ENCODE measurements around the gene ERBB4.

Gene ERBB4

GRCh38 chr2:211868996-211869533 is 669.5 kb downstream of the ERBB4 start:
- H3K4me3 ChIP-seq (replicated peaks in 1 of 2; ENCODE audit: low read depth in 2 of 2, low read length in 2 of 2): no peak overlapping the region

DNA sequence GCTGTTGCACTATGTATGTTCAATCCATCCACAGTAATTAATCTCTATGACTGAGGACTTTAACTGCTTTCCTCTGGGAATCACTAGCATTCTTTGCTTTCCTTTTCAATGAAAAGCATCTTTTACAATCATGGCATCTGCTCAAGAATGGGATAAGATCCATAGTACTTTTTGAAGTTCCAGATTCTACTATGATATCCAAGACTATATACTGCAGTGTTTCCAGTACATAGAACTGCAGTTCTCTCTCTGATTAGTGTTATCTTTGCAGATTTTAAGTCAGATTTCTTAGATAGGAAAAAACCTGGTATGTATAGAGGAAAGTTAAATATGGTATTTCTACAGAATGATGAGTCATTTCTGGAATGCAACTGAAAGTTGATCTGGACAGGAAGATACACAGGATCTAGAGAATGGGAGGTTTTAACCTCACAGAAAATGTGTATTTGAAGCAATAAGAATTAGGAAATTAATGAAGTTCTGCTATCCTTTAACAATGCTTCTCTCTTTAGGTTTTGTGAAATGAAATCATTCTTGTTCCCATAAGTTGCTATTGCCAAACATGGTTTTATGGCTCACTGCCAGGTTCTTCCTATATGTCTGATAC is 670.7 kb downstream of the ERBB4 start:
- peak; percentile 30 to 51 for DNase-seq (ENCODE audit: low read depth in 2 of 2)
- TF ChIP-seq CTCF (IDR thresholded peaks at IDR 0.05; ENCODE audit: low read depth, low read length): no peak

More at GRCh38 chr2:211868996-211869533, 669.5 kb downstream of the ERBB4 start:
- no peak for DNase-seq (ENCODE audit: low read depth in 2 of 2)
- TF ChIP-seq CTCF (IDR thresholded peaks at IDR 0.05; ENCODE audit: low read depth, low read length): no peak

GRCh38 chr2:211864328-211864727 is 674.3 kb downstream of the ERBB4 start:
- DNase-seq (ENCODE audit: low read depth in 2 of 2): no peak
- no peak overlapping the region for H3K4me3 ChIP-seq (replicated peaks in 1 of 2; ENCODE audit: low read depth in 2 of 2, low read length in 2 of 2)
- TF ChIP-seq CTCF (IDR thresholded peaks at IDR 0.05; ENCODE audit: low read depth, low read length): no peak

More for the DNA sequence above, 670.7 kb downstream of the ERBB4 start:
- no peak overlapping the region for H3K4me3 ChIP-seq (replicated peaks in 1 of 2; ENCODE audit: low read depth in 2 of 2, low read length in 2 of 2)

DNA sequence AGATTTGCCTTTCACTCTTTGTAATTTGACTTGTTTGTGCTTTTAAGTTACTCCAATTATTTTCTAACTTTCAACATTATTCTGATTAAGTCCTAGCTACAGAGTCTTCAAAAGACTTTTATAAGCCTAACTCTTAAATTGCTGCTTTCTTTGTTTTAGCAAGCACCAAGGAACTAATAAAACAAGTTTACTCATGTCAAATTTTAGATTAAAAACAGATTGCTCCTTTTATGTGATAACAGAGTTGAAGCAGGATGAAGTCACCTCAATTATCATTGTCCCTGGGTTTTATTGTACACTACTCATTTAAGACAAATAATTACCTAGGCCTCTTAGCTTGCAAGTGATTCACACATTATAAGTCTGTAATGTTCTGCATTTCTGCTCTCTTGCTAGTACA is 678.4 kb downstream of the ERBB4 start:
- H3K4me3 ChIP-seq (replicated peaks in 1 of 2; ENCODE audit: low read depth in 2 of 2, low read length in 2 of 2): no peak overlapping the region
- TF ChIP-seq CTCF (IDR thresholded peaks at IDR 0.05; ENCODE audit: low read depth, low read length): no peak
- no peak for DNase-seq (ENCODE audit: low read depth in 2 of 2)

DNA sequence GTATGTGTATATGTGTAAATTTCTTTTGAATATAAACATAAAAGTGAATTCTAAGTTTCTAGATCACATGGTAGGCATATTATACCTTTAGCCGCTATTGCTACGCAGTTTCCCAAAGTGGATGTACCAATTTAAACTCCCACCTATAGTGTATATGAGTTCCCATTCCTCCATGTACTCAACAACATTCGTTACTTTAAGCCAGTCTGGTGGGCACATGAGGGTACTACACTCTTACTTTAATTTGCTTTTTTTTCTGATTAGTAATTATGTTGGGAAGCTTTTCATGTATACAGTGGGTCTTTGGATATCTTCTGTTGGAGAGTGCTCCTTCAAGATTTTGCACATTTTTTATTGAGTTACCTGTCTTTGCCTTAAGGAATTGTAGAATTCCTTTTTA is 683.8 kb downstream of the ERBB4 start:
- DNase-seq (ENCODE audit: low read depth in 2 of 2): no peak

DNA sequence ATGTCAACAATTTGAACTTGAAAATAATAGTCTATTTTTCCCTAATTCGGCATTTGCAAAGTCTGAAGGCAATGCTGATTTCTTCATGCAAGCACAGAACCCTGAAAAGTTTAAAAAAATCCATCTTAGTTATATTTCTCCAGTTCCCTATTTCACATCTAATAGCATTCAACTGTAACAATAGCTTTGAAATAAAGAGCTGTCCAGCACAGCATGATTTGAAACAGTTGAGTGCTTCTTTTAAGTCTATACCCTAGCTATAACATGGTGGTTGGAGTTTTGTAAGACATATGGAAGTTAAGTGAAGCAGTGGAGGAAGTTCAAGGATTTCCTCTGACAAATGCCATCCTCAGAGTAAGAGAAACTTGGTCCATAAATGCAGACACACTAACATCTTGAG is 691.9 kb downstream of the ERBB4 start:
- no peak for TF ChIP-seq CTCF (IDR thresholded peaks at IDR 0.05; ENCODE audit: low read depth, low read length)
- no peak for DNase-seq (ENCODE audit: low read depth in 2 of 2)
- no peak overlapping the region for H3K4me3 ChIP-seq (replicated peaks in 1 of 2; ENCODE audit: low read depth in 2 of 2, low read length in 2 of 2)

More for the DNA sequence above, 683.8 kb downstream of the ERBB4 start:
- no peak overlapping the region for H3K4me3 ChIP-seq (replicated peaks in 1 of 2; ENCODE audit: low read depth in 2 of 2, low read length in 2 of 2)
- TF ChIP-seq CTCF (IDR thresholded peaks at IDR 0.05; ENCODE audit: low read depth, low read length): peak; percentile 10

DNA sequence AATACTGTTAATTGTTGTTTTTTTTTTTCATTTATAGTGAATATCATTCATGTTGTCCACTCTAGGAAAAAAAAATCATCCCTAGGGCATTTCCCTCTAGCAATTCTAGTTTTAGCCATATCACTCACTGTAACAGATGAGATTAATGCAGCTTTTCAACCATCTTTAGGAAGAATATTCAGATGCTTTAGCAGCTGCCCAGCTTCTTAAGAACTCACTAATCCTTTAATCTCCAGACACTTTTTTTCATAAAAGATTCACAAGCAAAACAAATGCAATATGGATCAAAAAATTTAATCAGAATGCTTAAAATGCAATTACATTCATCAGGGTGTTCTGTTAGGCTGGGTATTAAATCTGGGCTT is 692.6 kb downstream of the ERBB4 start:
- no peak for DNase-seq (ENCODE audit: low read depth in 2 of 2)
- TF ChIP-seq CTCF (IDR thresholded peaks at IDR 0.05; ENCODE audit: low read depth, low read length): no peak
- no peak overlapping the region for H3K4me3 ChIP-seq (replicated peaks in 1 of 2; ENCODE audit: low read depth in 2 of 2, low read length in 2 of 2)

All from cardiac fibroblast (primary cell).